GM21825 (cell line): ENCODE data around the gene GPM6B.

Source experiments
- ATAC-seq: cut with Tn5 transposase; IDR thresholded peaks from one replicate; pipeline ENCODE4 v1.9.1; 2021; ENCODE audit warnings: mild to moderate bottlenecking, moderate library complexity; ENCODE audit not compliant: unreplicated experiment

The GPM6B gene

DNA sequence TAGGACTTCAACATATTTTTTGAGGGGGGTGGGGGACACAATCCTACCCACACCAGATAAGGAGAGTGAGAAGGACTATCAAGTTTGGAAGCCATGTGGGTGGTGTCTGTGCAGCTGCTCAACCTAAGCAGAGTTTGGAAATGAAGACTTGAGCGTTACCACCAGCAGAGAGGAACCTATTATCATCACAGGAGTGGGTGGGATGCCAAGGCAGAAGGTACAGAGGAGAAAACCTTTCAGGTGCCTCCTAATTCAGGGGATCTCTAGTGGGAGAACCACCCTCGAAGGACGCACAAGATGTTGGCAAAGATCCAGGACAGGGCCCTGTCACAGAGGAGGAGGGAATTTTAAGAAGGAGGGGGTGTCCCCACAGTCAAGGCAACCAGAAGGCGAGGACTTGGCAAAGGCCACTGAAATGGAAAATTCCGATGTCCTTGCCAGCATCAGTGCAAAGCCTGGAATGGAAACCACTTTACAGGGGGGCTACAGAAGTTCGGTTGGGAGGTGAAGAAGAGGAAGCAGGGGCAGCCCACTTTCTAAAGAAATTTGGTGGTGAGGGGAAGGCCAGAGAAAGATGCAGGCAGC, 8.4 kb upstream of the GPM6B start:
- ATAC-seq, result no peak

DNA sequence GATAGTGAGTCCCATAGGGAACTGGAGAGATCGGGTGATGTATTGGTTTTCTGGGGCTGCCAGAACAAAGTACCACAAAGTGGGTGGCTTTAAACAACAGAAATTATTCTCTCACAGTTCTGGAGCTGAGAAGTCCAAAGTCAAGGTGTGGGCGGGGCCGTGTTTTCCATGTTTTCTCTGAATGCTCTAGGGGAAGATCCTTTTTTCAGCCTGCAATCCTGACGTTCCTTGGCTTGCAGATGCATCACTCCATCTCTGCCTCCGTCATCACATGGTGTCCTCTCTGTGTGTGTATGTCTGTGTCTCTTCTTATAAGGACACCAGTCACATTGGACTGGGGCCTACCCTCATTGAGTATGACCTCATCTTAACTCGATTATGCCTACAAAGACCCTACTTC, 7.9 kb upstream of the GPM6B start:
- ATAC-seq, result no peak

DNA sequence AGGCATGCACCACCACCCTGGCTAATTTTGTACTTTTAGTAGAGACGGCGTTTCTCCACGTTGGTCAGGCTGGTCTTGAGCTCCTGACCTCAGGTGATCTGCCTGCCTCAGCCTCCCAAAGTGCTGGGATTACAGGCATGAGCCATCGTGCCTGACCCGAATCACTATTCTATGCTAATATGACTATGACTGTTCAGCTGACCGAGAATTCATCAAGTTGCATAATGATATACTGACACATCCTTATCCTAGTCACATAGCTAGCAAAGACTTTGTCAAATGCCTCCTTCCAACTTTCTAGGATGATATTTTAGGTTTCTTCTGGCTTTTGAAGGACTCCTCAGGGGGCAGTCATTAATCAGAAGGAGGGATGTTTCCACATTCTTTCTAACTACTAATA, 4.8 kb upstream of the GPM6B start:
- no peak for ATAC-seq

DNA sequence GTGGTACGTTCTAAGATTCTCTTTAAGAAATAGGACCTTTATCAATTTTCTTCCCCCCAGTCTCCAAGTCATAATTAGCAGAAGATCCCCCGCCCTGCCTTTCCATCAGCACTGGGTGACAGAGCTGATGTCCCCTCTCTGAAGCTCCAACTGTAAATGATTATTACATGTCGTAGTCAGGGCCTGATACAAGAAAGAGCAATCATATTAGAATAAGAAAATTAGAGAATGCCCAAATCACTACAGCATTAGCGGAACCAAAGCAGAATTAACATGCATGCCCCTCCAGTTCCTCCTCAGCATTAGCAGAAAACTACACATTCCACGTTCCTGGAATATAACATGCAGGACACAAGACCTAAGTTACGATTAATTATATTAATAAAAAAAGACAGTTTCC, 717 bp downstream of the GPM6B start:
- no peak for ATAC-seq

DNA sequence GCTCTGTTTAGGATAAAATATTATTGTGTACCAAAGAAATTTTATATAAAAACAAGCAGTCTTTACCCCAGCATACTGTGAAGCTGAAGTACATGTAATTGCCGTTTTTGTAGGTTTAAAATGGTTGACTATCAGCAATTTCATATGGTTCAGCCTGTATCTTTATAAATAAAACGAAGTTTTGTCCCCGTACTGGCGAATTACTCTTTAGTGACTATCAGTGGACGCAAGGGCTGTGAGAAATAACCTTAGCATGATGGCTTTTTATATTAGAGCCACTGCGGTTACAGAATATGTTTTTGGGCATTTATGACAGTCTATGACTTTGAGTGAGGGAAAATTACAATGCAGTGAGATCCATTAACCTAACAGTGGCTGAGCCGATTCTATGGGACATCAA, 1.2 kb downstream of the GPM6B start:
- ATAC-seq, result no peak

DNA sequence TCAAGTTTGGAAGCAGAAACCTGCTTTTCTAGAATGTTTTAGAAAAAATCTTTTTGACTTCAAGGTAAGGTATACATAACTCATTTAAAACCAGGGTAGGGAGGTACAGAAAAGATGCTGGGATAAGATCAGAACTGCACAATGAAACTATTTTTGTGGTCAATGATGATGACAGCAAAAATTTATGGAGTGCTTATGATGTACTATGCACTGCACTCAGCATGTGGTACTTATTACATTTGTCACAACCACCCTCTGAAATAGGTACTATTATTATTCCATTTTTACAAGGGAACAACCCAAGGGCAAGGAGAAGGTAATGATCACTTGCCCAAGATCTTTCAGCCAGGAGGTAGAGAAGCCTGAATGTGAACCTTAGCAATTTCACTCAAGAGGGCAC, 8.0 kb downstream of the GPM6B start:
- no peak for ATAC-seq

DNA sequence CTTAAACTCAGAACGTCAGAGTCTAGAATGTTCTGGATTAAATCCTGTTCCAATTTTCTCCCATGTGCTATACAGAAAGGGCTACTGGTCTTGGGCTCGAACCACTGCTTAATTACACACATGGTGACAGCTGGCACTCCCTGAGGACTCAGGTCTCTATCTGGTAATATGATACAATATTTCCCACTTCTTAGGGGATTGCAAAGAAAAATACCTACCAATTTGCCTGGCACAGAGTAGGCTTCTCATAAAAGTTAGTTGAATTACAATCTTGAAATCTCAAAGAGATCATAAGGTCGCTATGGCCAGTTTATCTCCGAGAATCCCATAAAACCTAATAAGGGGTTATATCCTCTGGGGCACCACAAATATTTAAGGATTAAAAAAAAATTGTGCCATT, 8.6 kb downstream of the GPM6B start:
- no peak for ATAC-seq

DNA sequence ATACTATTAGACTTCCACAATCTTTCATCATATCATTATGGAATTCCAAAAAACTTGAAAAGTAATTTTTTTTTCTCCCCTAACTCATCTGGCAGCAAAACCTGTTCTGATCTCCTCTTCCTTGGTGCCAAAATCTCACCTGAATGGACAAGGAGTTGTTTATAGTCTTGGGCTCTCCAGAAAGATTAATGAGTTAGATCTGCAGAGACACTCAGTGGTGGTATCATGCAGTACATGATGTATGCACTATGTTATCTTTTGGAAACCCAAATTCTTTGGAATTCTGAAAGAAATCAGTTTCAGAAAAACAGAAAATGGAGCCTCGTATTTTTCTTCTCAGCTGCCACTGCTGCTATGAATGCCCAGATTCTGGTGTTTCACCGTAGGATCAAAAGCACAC, 11.7 kb downstream of the GPM6B start:
- ATAC-seq, result no peak

DNA sequence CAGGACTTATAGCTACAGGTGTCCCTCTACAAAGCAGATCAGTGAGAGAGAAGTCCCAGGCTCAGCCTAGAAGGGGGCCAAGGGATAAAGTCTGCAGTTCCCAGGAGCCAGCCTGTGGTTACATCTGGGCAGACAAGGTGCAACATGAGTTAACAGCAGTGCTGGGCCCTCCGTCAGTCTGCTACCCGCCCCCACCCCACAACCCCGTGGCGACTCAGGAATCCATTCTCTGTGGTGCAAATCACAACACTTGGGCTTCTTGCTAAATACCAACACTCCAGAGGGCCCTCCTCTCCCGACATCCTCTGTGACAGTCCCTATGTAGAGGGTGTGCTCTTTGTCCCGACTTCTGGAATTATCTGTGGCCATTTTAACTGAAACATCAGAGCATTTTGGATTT, 13.8 kb downstream of the GPM6B start:
- no peak for ATAC-seq

DNA sequence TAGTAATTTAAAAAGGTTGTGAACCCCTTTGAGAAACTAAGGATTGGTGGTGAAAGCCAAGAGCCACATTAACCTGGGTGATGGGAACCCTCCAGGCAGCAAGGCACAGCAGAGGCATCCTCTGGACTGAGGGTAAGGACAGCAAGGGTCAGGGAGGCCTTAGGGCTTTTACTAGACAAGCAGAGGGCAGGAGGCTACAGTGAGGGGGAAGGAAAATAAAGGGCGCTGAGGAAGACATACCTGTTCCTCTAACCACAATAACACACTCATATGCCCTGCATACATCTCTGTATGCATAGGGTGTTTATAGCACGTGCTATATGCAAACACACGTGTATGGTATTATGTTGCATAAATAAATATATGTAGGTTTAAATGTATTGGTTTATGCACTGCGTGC, 18.7 kb downstream of the GPM6B start:
- no peak for ATAC-seq

DNA sequence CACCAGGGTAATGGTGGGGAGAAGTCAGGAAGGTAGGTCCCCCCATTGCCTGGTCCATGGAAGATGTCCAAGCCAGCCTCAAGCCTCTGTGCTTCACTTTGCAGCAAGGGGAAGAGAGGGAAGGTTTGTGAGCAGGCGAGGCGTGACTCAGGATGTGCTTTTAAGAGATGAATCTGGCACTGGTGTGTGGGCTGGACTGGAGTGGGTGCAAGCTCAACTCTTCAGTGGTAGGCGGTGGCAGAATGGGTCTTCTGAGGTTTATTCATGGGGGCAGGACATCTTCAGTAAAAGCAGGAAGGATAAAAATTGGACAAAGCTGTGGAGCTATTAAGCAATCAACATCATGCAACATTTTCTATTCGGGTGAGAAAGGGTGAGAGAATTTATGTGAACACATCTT, 19.4 kb downstream of the GPM6B start:
- no peak for ATAC-seq

DNA sequence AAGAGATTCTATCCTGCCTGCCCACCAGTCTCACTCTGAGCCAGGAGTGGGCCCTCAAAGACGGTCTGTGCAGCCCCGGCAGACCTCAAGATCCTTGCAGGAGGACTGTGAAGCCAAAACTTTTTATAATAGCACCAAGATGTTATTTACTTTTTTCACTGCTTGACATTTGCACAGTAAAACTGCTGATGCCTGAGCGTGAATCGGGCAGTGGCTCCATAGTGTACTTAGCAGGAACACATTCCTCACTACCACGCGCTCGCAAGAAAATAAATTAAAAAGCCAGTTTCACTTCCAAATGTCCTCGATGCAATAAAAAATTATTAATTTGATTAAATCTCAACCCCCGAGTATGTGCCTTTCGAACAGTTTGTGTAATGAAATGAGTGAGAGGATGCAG, 22.5 kb downstream of the GPM6B start:
- ATAC-seq, result no peak

DNA sequence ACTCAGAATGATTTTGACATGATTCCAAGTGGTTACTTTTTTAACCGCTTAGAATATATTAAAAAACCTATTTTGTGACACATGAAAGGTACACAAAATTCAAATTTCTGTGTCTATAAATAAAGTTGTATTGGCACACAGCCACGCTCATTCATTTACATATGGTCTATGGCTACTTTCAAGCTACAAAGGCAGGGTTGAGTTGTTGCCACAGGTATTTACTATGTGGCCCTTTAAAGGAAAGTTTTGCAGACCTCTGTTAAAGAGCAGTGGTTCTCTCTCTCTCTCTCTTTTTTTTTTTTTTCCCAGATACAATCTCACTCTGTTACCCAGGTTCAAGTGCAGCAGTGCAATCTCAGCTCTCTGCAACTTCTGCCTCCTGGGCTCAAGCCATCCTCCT, 23.0 kb downstream of the GPM6B start:
- ATAC-seq, result no peak

DNA sequence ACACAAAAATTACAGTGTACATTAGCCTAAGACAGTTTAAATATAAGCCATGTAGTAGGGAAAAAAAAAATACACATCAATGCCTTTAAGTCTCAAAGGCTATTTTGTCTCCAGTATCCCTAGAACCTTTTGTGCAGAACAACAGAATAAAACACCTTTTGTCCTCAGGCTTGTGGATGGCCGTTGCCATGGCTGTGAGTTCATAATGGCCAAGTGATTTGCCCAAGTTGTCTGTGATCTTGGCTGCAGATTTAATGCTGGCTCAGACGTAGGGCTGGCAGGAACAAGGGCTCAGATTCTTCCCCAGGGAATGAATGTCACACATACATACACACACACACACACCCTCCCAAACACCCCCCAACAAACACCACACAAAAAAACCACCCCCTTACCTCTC, 25.3 kb downstream of the GPM6B start:
- ATAC-seq, result no peak

DNA sequence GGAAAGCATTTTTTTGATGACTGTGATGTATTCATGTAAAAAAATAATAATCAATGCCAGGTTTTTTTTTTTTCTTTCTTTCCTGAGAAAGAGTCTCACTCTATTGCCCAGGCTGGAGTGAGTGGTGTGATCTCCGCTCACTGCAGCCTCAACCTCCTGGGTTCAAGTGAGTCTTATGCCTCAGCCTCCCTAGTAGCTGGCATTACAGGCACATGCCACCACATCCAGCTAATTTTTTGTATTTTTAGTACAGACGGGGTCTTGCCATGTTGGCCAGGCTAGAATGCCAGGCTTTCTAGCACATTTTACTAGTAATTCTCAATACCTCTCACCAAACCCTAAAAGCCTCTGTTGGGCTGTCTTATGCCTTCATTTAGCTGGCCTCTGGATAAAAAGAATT, 25.7 kb downstream of the GPM6B start:
- ATAC-seq, result no peak

DNA sequence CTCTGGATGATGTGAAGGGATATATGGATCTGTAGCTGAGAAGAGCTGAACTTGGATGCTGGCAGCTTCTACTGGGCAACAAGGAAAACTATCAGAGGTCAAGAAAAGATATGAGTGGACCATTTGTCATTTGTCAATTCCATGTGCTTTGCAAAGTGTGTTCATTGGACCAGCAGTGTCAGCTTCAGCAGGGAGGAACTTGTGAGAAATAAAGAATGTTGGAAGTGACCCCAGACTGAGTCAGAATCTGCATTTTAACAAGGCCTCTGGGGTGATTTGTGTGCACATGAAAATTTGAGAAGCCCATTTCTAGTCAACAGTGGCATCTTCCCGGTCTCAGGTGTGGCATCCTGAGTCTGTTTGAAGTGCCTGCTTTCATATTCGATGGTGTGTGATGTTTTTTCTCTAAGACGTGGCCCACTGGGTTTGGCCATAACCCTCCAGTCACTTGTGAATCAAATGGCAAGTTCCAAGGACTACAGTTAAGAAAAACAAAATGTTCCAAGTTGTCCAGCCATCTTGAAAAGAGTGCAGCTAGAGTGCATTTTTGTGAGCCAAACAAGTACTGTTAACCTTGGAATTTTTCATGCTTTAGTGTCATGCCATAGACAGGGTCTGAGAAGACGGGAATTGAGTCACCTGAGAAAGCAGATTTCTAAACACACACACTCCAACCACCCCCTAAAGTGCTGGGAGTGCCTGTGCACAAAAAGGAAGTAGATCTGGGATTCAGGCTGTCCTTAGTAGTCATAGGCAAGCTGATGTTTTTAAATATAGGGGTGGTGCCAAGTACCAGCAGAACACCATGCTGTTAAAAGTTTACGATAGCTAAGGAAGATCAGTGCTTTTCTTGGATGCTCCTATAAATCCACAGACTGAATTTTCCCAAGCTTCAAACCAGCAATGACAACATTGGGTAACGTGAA, 26.4 kb downstream of the GPM6B start:
- no peak for ATAC-seq

DNA sequence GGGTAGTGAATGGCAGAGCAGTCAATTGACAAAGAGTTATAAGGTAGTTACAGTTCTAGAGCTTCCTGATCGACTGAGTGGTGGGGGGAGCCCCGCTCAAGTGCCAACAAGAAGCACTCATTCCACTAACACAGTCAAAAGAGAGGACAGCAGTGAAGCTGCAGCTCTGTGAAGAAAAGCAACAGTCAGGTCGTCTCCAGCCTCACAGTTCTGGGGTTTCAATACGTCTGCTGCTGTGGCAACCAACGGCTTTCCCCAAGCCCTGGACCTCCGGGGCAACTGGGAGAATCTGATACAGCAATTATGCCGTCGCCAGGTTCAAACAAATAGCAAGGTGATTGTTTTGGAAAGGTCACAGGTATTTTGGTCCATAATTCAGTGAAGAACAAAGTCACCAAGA, 30.8 kb downstream of the GPM6B start:
- ATAC-seq, result no peak

DNA sequence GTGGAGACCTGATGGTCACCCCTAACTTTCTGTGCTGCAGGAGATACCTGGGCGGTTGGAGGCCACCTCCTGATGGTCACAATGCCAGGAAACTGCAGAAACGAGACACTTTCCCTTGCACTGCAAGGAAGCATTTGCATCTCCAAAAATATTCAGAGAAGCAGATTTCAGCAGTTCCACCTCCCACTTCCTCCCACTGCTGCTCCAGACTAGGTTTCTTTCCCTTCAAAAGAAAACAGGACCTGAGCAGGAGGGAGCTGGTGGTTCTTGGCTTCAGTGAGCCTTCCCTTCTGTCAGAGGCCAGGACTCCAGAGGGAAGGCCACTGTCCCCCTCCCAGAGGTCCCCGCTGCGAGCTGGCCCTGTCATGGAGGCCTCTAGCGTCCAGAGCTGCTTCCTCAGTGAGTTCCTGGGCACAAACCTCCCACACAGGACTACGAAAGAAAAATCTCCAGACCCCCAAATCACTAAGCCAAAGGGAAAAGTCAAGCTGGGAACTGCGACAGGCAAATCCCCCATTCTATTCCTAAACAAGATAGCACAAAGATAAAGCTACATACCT, 35.9 kb downstream of the GPM6B start:
- ATAC-seq, result no peak

DNA sequence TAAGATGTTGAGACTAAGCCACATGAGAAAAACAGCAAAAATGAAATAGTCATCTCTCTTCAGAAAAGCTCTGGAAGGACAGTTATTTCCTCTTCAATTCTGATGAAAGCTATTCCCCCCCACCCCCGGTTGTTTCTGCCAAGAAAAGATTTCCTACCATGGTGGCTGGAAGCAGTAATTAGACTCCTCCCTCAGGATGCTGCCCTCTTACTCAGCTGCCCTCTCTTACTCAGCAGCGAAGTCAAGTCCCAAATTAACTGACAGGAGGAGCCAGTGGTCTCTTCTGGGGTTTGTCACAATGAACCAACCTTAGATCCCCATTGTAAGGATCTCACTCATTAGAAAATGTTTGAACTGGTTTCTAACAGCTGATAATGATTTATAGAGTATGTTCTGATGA, 38.0 kb downstream of the GPM6B start:
- ATAC-seq, result no peak

DNA sequence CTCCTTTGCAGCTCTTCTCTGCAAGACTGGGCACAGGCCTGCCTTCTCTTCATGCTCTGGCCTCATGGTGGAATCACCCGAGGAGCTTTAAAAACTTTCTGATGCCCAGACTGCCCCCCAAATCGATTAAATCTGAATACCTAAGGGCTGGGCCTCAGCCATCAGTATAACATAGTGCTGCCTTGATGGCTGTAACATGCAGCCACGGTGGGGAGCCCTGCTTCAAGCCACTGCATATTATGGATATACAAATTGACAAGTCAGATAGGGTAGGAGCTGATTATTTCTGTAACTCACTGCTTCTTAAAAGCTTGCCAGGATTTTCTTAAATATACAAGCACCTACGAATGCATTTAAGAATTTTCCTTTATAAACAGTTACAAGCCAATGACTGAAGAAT, 40.5 kb downstream of the GPM6B start:
- no peak for ATAC-seq

DNA sequence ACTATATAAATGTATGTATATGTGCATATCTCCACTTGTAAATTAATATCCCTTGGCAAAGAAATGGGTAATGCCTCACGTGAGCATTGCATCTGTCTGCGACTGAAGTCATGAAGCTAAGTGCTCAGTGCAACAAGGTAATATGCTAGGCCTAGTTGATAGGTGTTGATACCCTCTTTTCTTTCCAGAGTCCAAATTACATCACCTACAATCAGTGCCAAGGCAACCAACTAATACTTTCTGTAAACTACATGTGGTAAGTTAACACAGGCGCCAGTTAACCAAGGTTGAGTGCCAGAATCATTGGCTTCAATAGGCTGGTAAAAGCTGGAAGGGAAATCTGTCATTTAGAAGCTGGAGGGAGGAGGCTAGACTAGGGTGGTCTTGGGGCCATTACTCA, 41.1 kb downstream of the GPM6B start:
- no peak for ATAC-seq

DNA sequence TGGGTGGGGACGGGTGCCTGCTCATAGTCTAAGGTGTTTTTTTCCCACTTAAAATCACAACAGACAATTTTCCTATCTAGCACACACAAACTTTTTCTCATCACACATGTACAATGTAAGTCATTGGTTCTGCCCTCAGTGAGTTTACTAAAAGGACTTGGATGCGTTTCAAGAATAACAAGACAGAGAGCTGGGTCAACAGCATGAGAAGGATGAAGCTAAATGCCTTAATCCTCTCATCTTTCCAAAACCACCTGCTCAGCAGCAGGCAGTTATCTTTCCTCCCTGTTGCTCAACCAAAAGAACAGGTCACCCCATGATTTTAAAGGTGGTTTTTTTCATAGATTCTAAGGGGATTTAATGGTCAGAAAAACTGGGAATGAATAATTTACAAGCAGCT, 42.2 kb downstream of the GPM6B start:
- ATAC-seq, result no peak
